HEK293T (cell line): ENCODE measurements around the gene SOX4.

Experiments used
- ARNT ChIP-seq: fragments of 450-650 bp; IDR thresholded peaks from 2 replicates; pipeline ENCODE4 v1.6.1; 2017; ENCODE audit warnings: mild to moderate bottlenecking
- BHLHE40 ChIP-seq: fragments of 450-650 bp; IDR thresholded peaks from 2 replicates; pipeline ENCODE4 v1.6.1; 2016; ENCODE audit warnings: mild to moderate bottlenecking, moderate library complexity, borderline replicate concordance
- FOXM1 ChIP-seq: fragments of 450-650 bp; IDR thresholded peaks from 2 replicates; pipeline ENCODE4 v1.6.1; 2017; ENCODE audit warnings: mild to moderate bottlenecking, borderline replicate concordance
- L3MBTL2 ChIP-seq: fragments of 450-650 bp; conservative IDR thresholded peaks from 2 replicates; pipeline ENCODE4 v1.6.1; 2016; ENCODE audit warnings: mild to moderate bottlenecking
- LEF1 ChIP-seq: fragments of 450-650 bp; IDR thresholded peaks from 2 replicates; pipeline ENCODE4 v1.6.1; 2017; ENCODE audit warnings: mild to moderate bottlenecking, borderline replicate concordance
- SP1 ChIP-seq: fragments of 450-650 bp; IDR thresholded peaks from 2 replicates; pipeline ENCODE4 v1.6.1; 2017
- SUZ12 ChIP-seq: fragments of 450-650 bp; IDR thresholded peaks from 2 replicates; pipeline ENCODE4 v1.6.1; 2016; ENCODE audit warnings: mild to moderate bottlenecking
- ZNF384 ChIP-seq: fragments of 450-650 bp; IDR thresholded peaks from 2 replicates; pipeline ENCODE4 v1.6.1; 2016
- TF ChIP-seq, protein P1 (sequence below): fragments of 450-650 bp; IDR thresholded peaks from 2 replicates; pipeline ENCODE4 v1.6.1; 2016

DNA sequence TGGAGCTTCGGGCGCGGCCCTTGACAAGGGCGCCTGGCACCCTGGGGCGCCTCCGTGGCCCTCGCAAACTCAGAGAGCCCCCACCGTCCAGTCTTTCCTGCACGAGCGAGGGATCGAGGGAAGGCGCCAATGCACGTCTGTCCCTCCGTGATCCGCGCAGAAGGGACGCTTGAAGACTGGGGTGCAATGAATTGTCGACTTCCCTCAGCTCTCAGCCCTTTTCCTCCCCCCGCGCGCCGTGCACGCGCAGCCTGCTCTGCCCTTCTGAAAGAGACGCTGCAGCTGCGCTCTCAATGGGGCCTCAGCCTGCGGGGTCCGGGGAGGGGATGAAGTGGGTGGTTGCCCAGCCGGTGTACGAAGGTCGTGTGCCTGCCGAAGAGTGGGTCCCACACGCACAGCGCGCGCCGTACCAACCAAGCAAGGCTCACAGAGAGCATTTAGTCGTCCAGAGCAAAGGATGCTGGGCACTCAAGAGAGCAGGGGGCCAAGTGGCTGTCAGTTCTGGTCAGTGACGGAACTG, 5.5 kb upstream of the SOX4 start:
- TF ChIP-seq ARNT (no peak), BHLHE40 (no peak), FOXM1 (no peak), SP1 (no peak), SUZ12 (no peak), ZNF384 (no peak), L3MBTL2 (peak; percentile 80), LEF1 (no peak)
- TF ChIP-seq, protein P1, sequence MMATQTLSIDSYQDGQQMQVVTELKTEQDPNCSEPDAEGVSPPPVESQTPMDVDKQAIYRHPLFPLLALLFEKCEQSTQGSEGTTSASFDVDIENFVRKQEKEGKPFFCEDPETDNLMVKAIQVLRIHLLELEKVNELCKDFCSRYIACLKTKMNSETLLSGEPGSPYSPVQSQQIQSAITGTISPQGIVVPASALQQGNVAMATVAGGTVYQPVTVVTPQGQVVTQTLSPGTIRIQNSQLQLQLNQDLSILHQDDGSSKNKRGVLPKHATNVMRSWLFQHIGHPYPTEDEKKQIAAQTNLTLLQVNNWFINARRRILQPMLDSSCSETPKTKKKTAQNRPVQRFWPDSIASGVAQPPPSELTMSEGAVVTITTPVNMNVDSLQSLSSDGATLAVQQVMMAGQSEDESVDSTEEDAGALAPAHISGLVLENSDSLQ: no peak
